Uterus (tissue), 4 donors: ENCODE measurements around the gene TBXT. TPM values are rescaled to one million over a fixed set of nuclear protein-coding genes. Genes with fewer than 3 reads are reported as not detected.
"Not testable (repeated sequence)": the region's sequence is repeated elsewhere in the genome, so short reads cannot be mapped to it uniquely, and the experiment has no call there.

Experiments used
- DNase-seq, 2 donors: peaks; one replicate each; pipeline ENCODE4 v3.0.0-alpha.2; 2019 to 2020
- H3K27ac ChIP-seq, 2 donors: fragments of 200-600 bp; sonication (generic); 1 replicate in 1 of 2; 2 replicates in 1 of 2; pipeline ENCODE4 v1.5.1; 2016 to 2018
- H3K27me3 ChIP-seq, 2 donors: fragments of 200-600 bp; sonication (generic); one replicate each; pipeline ENCODE4 v1.5.1; 2018 to 2019; ENCODE audit warnings: control low read depth in 1 of 2
- H3K36me3 ChIP-seq, 2 donors: fragments of 200-600 bp; sonication (generic); one replicate each; pipeline ENCODE4 v1.5.1; 2019; ENCODE audit warnings: control low read depth in 1 of 2
- H3K4me1 ChIP-seq, 2 donors: fragments of 200-600 bp; sonication (generic); one replicate each; pipeline ENCODE4 v1.5.1; 2018 to 2019; ENCODE audit warnings: control low read depth in 1 of 2
- H3K4me3 ChIP-seq, 2 donors: fragments of 200-600 bp; sonication (generic); 1 replicate in 1 of 2; 2 replicates in 1 of 2; pipeline ENCODE4 v1.5.1; 2018 to 2019; ENCODE audit warnings: mild to moderate bottlenecking in 1 of 2
- H3K9me3 ChIP-seq, 2 donors: fragments of 200-600 bp; sonication (generic); one replicate each; pipeline ENCODE4 v1.5.1; 2019; ENCODE audit warnings: control low read depth in 1 of 2
- CTCF ChIP-seq, 4 experiments: fragments of 200-600 bp in 2 of 4; fragments of 450-650 bp in 2 of 4; sonication (generic) in 2 of 4; IDR thresholded peaks; one replicate each; pipeline ENCODE4 v1.5.1; 2016 to 2019; ENCODE audit warnings: antibody characterized with exemption in 4 of 4, mild to moderate bottlenecking in 2 of 4, moderate library complexity in 1 of 4
- POLR2A ChIP-seq, 2 donors: fragments of 450-650 bp; IDR thresholded peaks; one replicate each; pipeline ENCODE4 v1.6.1; 2016; ENCODE audit warnings: antibody characterized with exemption in 2 of 2, mild to moderate bottlenecking in 1 of 2, moderate library complexity in 1 of 2
- intact Hi-C: fragments of 100-400 bp; cut with DNase I; formaldehyde crosslinking; loops from one replicate; pipeline ENCODE4 v1.15.1; 2023; ENCODE audit warnings: low total_unique reads
- total RNA-seq, 4 donors: library from RNA; depleted of rRNA in 3 of 4; stranded (reverse); fragments of >200 nt in 3 of 4; gene quantifications; one replicate each; pipeline versions ENCODE4 v1.1.0 to v1.2.4, GENCODE V29; 2014 to 2023
- donor health status: DM: yes; HTN: yes; CAD: no.

Gene TBXT
- total RNA-seq, 4 donors from 2014 or later: not detected

GRCh38 chr6:166179704-166180103, 12.1 kb upstream of the TBXT start:
- Histone ChIP-seq H3K27ac (no peak overlapping the region), H3K4me1 (no peaks in the 10 kb centered on the region), H3K9me3 (no peaks in the 10 kb centered on the region), H3K4me3 (no peak overlapping the region), H3K27me3 (no peaks in the 10 kb centered on the region), H3K36me3 (no peaks in the 10 kb centered on the region)
- intact Hi-C loops: no loop called here
- TF ChIP-seq POLR2A (IDR thresholded peaks at IDR 0.05) (no peak), CTCF (IDR thresholded peaks at IDR 0.05) (no peak)
- DNase-seq: no peak

GRCh38 chr6:166176106-166176505, 8.5 kb upstream of the TBXT start:
- Histone ChIP-seq H3K4me3 (no peak overlapping the region), H3K27me3 (peaks cover 0 to under 1% of the 10 kb centered on the region in 2 donors), H3K36me3 (no peaks in the 10 kb centered on the region), H3K4me1 (no peaks in the 10 kb centered on the region), H3K9me3 (no peaks in the 10 kb centered on the region), H3K27ac (no peak overlapping the region)
- intact Hi-C loops: no loop called here
- DNase-seq: no peak
- TF ChIP-seq CTCF (IDR thresholded peaks at IDR 0.05) (no peak), POLR2A (IDR thresholded peaks at IDR 0.05) (no peak)

DNA sequence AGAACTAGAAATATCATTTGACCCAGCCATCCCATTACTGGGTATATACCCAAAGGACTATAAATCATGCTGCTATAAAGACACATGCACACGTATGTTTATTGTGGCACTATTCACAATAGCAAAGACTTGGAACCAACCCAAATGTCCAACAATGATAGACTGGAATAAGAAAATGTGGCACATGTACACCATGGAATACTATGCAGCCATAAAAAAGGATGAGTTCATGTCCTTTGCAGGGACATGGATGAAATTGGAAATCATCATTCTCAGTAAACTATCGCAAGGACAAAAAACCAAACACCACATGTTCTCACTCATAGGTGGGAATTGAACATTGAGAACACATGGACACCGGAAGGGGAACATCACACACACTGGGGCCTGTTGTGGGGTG, 7.4 kb upstream of the TBXT start:
- H3K27ac ChIP-seq, H3K4me1 ChIP-seq, H3K36me3 ChIP-seq, H3K9me3 ChIP-seq, DNase-seq, intact Hi-C loops, H3K4me3 ChIP-seq: not testable (repeated sequence)
- H3K27me3 ChIP-seq: peaks cover 0 to 11% of the 10 kb centered on the region in 2 donors

- Histone ChIP-seq H3K9me3 (no peaks in the 10 kb centered on the region), H3K36me3 (no peaks in the 10 kb centered on the region), H3K4me1 (peaks cover 0 to 5% of the 10 kb centered on the region in 2 donors), H3K4me3 (no peak overlapping the region), H3K27ac (no peak overlapping the region), H3K27me3 (peaks cover 0 to 19% of the 10 kb centered on the region in 2 donors)
- DNase-seq: no peak
- intact Hi-C loops: no loop called here
- TF ChIP-seq CTCF (IDR thresholded peaks at IDR 0.05) (no peak), POLR2A (IDR thresholded peaks at IDR 0.05) (no peak)
These were observed 6.4 kb upstream of the TBXT start for GRCh38 chr6:166174031-166174430.

DNA sequence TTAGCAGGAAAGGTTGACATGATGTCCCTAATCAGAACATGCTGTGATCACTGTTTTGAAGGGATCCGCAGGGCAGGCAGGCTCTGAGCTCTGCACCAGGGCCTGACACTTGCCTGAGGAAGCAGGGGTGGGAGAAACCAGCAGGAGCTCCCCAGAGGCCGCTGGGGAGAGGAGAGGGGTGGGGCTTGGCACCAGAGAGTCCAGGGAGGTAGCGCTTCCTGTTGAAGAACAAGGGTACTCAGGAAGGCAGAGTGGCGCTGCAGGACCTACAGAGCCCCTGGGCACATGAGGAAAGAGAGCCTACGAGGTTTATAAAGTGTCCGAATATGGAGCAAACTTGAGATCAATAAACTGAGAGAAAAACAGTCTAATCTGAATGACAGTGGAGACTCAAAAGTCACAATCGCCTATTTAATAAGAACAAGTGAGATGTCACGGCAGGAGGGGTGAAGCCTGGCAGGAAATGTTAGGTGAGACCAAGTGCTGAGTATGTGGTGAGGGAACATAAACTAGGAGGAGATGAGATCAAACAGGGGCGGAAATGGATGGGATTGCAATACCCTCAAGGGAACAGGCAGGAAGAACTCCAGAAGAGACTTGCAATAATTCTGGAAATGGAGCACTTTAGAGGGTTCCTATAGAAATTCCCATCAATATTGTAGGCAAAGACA, 5.8 kb upstream of the TBXT start:
- H3K36me3 ChIP-seq: no peaks in the 10 kb centered on the region
- H3K27me3 ChIP-seq: peaks cover 0 to 25% of the 10 kb centered on the region in 2 donors
- H3K9me3 ChIP-seq: no peaks in the 10 kb centered on the region
- intact Hi-C loops: no loop called here
- no peak for DNase-seq
- H3K4me3 ChIP-seq: no peak overlapping the region
- H3K27ac ChIP-seq: no peak overlapping the region
- no peak for TF ChIP-seq POLR2A (IDR thresholded peaks at IDR 0.05)
- peaks cover 0 to 8% of the 10 kb centered on the region in 2 donors for H3K4me1 ChIP-seq

GRCh38 chr6:166172546-166172945, 4.9 kb upstream of the TBXT start:
- no peak overlapping the region for H3K27ac ChIP-seq
- DNase-seq: no peak
- H3K4me1 ChIP-seq: peaks cover 0 to 17% of the 10 kb centered on the region in 2 donors
- H3K27me3 ChIP-seq: peaks cover 0 to 33% of the 10 kb centered on the region in 2 donors
- H3K4me3 ChIP-seq: no peak overlapping the region
- H3K9me3 ChIP-seq: no peaks in the 10 kb centered on the region
- H3K36me3 ChIP-seq: no peaks in the 10 kb centered on the region
- no peak for TF ChIP-seq POLR2A (IDR thresholded peaks at IDR 0.05)
- no peak for TF ChIP-seq CTCF (IDR thresholded peaks at IDR 0.05)
- intact Hi-C loops: no loop called here
